ENCODE results near the gene MED13L.

Gene MED13L

GRCh38 chr12:116087962-116088361 is 189.5 kb downstream of the MED13L start:
- no peak for DNase-seq (ENCODE audit: low read depth)

DNA sequence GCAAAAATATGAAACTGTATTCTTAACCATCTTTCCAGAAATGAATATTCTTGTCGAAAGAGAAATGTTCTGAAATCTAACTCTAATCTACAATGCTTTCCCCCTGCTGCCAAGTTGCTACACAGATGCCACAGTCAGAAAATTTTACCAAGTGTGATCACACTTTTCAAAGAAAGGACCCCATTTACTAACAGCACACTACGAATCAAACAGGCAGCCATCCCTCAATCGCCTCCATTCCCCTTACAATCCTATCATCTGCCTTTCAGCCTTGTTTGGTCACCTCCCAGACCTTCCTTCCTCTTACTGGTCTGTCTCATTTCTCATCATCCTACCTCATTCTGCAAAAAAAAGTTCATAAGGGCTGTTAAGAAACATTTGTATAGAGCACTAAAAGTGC is 190.1 kb downstream of the MED13L start:
- DNase-seq (ENCODE audit: low read depth), result no peak

- no peak for DNase-seq (ENCODE audit: low read depth)
These were observed 197.1 kb downstream of the MED13L start for GRCh38 chr12:116080415-116080814.

GRCh38 chr12:116078396-116078795 is 199.1 kb downstream of the MED13L start:
- no peak for DNase-seq (ENCODE audit: low read depth)

- no peak for DNase-seq (ENCODE audit: low read depth)
These were observed 200.1 kb downstream of the MED13L start for GRCh38 chr12:116077431-116077830.

DNA sequence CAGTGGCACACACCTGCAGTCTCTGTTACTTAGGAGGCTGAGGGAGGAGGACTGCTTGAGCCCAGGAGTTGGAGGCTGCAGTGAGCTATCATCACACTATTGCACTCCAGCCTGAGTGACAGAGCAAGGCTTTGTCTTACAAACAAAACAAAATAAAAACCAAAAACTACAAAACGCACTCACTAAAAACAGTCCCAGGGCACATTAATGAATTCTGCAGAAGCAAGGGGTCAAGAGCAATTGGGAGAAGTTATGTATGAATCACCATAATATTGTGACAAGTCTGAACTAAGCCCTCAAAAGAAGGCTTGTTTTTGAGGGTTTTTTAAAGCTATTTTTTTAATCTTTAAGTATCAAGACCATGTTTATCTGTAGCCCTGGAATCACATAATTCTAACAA is 201.1 kb downstream of the MED13L start:
- DNase-seq (ENCODE audit: low read depth), result peak; percentile 24

GRCh38 chr12:116074686-116075085 is 202.8 kb downstream of the MED13L start:
- peak; percentile 17 for DNase-seq (ENCODE audit: low read depth)

GRCh38 chr12:116071555-116072230 is 205.8 kb downstream of the MED13L start:
- DNase-seq (ENCODE audit: low read depth), result no peak

DNA sequence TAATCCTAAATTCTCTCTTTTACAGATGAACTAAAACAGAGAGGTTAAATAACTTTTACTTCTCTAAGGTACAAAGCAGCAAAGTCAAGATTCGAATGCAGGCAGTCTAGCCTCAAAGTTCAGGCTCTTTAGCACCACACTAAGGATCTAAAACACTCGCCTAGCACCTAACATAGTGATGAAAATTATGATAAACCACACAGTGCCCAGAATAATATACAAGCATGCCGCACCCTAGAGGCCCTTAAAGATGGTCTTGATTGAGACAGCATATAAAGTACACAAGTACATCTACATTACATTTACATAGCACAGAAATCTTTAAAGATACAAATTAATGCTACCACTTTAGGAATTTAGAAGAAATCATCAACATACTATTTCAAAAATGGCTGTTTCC is 207.0 kb downstream of the MED13L start:
- no peak for DNase-seq (ENCODE audit: low read depth)

DNA sequence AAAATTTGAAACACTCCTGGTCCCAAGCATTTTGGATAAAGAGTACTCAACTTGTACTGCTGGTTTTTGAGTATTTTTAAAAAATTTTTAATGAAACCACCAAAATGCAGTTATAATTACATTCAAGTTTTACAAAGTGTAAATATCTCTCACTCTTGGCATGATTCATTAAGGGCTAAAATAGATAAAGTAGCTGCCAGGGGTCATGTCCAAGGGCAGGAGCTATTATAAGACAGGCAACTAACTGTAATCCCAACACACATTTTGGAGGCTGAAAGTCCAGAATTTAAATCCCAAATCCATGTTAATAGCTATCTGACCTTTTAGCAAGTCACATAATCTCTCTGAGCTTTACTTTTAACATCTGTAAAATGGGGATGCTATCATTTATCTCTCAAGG is 207.6 kb downstream of the MED13L start:
- DNase-seq (ENCODE audit: low read depth), result no peak

- no peak for DNase-seq (ENCODE audit: low read depth)
These were observed 208.6 kb downstream of the MED13L start for GRCh38 chr12:116068853-116069252.

GRCh38 chr12:116068371-116068770 is 209.1 kb downstream of the MED13L start:
- DNase-seq (ENCODE audit: low read depth), result no peak

- DNase-seq (ENCODE audit: low read depth), result no peak
These were observed 209.6 kb downstream of the MED13L start for GRCh38 chr12:116067892-116068291.

- peak; percentile 56 for DNase-seq (ENCODE audit: low read depth)
These were observed 210.9 kb downstream of the MED13L start for GRCh38 chr12:116066381-116067230.

DNA sequence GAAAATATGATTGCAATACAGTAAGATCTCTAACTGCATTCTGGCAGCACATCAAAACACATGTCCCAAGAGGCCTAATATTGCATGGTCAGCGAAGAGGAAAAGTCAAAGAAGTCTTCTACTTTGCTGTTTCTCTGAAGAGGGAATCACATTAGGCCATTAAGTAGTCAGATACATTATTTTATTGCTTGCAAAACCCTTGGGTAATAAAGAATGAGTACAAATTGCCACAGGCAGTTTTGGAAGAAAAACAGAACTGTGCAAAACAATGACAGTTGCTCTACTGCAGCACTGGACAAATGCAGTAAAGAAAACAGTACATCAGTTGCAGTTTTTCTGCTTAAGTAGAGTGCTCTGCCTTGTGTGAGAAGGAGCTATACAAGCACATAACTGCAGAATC is 211.9 kb downstream of the MED13L start:
- DNase-seq (ENCODE audit: low read depth), result peak; percentile 41

DNA sequence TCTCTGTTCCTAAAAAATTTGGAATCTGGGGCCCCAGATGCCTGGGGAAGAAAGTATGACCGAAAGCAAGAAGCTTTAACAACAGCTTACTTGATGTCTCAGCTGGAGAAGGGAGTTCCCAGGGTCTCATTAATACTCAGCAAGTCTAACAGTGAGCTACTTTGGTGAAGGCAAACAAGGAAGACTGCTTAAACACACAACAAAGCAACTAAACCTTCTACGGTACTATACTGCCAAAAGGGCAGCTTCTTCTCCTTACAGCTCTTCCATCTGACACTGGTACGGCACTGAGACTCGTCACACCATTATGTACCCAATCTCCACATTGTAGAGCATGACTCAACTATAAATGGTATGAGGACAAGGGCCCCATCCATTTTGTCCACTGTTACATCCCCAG is 213.0 kb downstream of the MED13L start:
- no peak for DNase-seq (ENCODE audit: low read depth)

GRCh38 chr12:116062698-116063097 is 214.8 kb downstream of the MED13L start:
- DNase-seq (ENCODE audit: low read depth), result no peak

GRCh38 chr12:116060764-116061163 is 216.7 kb downstream of the MED13L start:
- peak; percentile 37 for DNase-seq (ENCODE audit: low read depth)

DNA sequence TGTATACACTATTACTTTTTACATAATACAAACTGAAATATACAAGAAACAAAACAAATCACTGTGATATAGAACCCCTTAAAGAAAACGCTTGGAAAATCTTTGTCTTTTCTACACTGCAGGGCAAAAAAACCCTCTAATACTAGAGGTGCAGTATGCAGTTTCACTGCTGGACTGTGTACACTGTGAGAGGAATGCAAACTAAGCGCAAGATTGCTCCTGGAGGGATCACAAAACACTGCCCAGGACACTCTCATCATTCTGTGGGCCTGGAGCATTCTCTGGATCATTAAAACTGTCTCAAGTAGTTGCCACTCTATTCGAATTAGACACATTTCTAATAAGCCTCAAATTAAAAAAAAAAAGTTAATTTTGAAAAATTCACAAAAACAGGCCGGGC is 217.6 kb downstream of the MED13L start:
- no peak for DNase-seq (ENCODE audit: low read depth)

GRCh38 chr12:116058574-116058973 is 218.9 kb downstream of the MED13L start:
- peak; percentile 36 for DNase-seq (ENCODE audit: low read depth)

DNA sequence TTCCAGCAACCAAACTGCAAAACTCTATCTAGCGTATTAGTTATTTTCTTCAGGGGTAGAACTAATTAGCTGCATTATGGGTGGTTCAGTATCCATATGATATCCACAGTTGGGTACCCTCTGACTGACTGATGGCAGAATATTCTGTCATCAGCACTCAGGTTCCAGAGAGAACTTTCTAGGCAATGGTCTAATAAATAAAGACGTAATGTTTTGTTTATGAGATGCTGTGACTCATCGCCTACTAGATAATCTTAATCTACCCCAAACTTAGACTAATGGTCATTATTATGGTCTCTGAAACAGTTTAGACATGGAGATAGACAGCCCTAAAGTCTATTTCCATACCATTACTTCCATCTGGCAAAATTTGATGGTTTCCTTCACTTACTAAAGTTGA is 220.1 kb downstream of the MED13L start:
- no peak for DNase-seq (ENCODE audit: low read depth)

- DNase-seq (ENCODE audit: low read depth), result no peak
These were observed 221.4 kb downstream of the MED13L start for GRCh38 chr12:116055895-116056607.

DNA sequence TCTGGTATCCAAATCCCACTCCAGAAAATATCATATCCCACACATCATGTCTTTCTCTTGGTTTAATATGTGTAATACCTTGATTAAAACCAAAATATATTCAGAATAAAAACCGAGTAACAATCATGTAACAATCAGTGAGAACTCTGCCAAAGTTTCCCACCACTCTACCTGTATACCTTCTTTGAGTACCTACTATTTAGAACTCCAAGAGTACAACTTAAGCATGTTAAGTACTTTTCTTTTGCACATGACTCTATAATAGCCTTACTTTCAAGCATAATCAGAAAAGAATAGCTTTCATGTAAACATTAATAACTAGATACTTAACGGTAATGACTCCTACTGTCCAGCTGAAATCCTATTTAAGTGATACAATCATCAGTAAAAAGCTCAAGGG is 223.2 kb downstream of the MED13L start:
- DNase-seq (ENCODE audit: low read depth), result no peak
